Inferior parietal cortex (tissue), 1 donor: ENCODE data around the gene KIAA1328.

Experiments
- DNase-seq: peaks from one replicate; pipeline ENCODE4 v3.0.0-alpha.2; 2016; ENCODE audit errors: extremely low spot score

KIAA1328 gene

DNA sequence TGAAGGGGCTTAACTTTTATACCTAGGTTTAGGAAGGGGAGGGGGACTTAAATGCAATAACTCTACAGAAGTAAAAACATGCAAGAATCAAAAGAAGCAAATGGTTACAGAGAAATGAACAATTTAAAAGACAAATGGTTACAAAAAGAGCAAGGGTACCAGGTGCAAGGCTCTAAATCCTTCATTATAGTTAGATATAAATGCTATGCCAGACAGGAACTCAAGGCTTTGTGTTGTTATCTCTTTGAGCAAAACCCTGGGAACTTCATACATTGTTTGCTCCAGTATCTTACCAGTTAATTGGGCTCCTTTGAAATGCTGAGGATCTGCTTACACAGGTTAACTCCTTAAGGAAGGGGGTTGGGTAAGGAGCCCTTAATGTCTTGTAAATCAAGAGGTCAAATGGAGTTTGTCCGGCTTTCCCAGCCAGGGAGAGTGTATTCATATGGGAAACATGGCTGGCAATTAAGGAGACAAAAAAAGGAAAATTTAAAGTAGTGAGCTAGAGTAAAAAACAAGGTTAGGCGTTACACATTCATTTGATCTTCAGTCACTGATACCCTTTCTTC, 389.2 kb downstream of the KIAA1328 start:
- DNase-seq = no peak

DNA sequence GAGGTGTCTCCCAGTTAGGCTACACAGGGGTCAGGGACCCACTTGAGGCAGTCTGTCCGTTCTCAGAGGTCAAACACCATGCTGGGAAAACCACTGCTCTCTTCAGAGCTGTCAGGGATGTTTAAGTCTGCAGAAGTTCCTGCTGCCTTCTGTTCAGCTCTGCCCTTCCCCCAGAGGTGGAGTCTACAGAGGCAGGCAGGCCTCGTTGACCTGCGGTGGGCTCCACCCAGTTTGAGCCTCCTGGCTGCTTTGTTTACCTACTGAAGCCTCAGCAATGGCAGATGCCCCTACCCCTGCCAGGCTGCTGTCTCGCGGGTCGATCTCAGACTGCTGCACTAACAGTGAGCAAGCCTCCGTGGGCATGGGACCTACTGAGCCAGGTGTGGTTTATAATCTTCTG, 390.3 kb downstream of the KIAA1328 start:
- DNase-seq = no peak

DNA sequence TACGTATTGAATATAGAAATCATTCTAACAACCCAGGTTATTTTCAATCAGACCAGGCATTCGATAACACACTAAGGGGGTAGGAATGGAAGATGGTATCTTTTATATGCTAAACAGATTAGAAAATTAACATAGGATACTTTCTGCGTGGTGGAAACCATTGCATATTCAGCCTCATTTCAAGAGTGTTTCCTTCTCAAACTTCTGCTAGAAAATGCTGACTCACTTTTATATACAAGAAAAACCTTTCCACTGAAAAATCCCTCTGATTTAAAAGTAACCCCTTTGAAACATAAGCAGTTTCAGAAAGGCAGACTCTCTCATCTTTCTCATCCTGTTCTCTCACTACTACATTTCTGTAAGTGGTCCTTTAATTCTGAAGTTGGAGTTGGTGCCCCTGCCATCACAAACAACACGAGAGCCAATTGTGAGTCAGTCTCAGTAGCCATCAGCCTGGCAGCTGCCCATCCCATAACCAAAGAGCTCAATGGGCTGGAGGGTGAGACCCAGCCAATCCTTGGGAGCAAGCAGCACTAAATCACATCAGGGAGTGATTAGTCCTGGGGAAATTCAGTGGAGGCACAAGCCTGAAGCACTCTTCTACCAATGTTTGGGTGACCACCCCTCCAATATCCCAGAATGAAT, 393.5 kb downstream of the KIAA1328 start:
- no peak for DNase-seq

DNA sequence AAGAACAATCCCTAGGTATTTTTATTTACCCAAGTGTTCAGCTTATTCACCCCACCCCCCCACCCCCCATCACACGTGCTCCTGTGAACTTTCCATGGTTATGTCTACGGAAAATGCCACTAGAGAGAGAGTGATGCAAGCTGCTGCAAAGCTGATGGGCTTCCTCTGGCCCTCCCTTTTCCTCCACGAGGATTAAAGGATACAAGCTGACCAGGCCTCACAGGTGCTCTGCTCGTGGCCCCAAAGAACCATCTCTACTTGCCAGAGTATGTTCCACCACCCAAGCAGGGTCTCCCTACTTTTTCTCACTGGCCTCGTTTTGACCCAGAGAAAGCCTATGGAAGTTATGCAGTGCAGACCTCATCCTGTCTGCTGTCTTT, 394.1 kb downstream of the KIAA1328 start:
- no peak for DNase-seq

DNA sequence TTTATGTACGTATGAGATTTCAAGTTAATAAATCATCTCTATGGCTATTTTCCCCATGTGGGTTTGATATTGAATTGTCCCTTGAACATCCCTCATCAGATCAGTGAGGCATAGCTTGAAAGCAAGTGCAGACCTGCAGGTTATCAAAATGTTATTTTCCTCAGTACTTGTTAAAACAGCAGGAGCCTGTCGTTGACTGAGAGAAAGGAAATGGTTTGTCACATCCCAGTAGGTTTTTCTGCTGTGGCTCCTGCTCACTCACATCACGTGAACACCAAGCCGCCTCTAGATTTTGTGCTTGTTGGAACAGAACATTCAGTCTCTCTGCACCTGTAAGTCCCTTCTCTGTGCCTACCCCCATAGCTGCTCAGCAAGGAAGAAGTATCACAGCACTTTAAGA, 396.4 kb downstream of the KIAA1328 start:
- DNase-seq = no peak

DNA sequence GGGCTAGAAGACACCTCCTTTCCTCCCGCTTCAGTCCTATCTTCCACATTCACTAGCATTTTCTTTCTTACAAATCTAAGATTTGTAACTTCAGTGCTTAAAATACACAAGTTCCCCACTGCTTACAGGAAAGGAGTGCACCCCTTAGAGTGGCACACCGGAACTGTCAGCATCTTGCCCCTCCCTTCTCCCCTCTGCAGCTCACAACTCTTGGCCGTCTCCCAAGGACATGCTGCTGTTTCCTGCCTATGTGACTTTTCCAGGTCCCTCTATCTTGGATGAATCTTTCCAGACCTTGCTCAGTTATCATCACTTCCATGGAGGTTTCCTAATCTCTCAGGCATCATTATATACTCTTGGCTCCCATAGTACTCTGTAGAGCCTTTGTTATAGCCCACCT, 401.8 kb downstream of the KIAA1328 start:
- DNase-seq = no peak

DNA sequence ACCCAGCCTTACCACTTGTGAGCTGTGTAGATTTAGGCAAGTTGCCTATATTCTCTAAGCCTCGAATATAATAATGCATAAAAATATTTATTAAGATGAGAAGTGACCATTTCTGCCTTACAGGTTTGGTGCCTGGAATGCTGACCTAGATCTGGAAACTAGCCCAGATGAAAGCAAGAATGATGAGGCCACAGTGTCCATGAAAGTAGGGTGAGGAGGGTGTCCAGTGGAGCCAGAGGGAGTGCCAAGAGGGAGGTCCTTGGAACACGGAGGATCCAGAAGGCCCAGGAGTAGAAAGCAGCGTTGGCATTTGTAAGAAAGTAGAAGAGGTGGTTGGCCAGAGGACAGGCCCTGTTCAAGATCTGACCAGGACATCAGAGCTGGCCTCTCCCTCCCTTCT, 402.3 kb downstream of the KIAA1328 start:
- DNase-seq = no peak

DNA sequence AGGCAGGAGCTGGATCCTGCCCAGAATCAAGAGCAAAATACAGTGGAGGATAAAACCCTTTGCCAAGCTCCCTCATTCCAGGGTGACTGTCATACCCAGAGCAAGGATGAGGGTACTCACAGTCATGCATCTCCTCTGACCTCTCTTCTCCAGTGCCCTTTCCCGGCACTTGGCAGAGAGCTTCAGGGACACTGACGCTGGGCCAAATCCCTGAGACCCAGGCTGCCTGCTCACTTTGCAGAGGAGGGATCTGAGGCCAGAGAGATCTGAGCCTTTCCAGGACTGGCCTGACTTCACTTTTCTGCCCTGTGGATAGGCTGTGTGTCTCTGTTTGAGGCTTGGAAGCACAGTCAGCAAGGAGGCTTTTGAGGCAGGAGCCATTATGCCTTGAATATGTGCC, 406.7 kb downstream of the KIAA1328 start:
- no peak for DNase-seq

DNA sequence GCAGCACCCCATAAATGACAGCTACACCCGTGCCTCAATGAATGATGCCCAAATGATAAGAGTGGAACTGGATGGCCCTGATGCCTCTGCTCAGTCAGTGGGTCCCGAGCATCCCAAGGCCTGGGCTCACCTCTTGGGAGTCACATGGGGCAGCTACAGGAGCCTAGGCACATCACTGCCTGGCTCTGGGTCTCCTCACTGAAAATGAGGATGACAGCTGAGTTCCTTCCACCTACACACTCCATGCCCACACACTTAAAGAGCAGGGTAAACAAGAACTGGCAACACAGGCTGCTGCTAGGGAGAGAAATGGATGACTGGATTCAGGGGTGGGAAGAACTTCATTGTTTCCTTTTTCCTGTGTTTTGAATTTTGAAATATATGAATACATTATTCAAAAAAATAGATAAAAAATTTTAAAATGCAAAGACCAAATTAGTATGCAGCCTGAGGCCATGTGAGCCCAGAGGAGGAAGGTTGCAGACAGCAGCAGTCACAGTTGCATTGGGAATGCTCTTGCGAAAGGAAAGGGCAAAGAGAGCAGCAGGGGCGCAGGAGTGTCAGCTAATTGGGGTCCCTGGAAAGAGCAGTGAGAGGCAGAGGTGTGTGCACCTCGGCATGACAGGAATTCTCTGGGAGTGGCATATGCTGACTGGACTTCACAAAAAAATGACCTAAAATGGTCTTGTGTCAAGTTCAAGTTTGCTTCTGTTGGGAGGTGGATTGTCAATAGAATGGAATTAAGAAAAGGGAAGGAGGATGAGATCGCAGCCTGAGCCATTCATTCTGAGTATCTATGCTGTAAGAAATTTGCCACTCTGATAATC, 409.6 kb downstream of the KIAA1328 start:
- DNase-seq = no peak

DNA sequence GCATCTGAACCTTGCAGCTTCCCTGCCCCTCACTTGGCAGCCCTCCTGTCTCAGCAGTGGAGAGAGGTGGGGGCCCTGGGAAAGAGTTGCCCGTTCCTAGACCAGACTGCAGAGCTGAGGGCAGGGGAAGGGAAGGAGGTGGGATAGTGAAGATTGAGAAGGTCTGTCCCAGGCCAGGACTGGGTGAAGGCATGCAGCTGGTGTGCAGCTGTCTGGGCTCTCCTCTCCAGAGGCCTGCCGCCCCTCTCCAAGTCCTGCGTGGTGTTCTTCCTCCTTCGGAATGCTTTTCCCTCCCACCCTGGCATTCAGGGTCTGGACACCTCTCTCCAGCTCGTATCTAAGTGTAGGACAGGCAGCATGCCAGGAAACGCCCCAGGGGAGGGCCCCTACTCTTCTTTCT, 413.2 kb downstream of the KIAA1328 start:
- DNase-seq = no peak

DNA sequence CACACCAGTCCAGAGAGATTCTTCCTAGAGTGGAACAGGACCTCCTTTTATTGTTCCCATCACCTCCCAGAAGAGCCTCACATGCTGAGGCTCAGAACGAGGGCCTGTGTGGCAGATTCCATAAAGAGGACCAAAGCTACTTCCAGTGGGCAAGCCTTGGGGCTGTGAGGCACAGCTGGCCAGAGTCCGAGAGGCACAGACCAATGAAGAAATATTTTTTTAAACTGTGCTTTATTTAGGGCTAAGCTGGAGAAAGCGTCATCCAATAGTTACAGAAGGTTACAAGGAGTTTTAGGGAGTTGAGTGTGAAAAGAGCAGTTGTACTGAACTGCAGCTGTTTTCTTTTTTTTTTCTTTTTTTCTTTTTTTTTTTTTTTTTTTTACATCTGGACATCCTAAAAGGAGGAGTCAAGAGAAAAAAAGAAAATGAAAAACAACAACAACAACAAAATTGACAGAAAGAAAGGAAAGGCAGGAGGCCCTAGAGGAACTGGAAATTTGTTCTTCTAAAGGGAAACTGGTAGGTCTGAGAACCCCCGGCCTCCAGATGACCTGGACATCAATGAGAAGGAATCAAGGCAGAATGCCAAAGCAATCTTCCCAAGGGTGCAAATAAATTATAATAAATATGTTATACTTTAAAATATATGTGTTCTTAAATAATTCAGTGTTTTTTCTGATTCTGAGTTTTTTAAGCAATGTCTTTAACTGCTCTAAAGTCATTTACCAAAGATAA, 414.1 kb downstream of the KIAA1328 start:
- DNase-seq = no peak

DNA sequence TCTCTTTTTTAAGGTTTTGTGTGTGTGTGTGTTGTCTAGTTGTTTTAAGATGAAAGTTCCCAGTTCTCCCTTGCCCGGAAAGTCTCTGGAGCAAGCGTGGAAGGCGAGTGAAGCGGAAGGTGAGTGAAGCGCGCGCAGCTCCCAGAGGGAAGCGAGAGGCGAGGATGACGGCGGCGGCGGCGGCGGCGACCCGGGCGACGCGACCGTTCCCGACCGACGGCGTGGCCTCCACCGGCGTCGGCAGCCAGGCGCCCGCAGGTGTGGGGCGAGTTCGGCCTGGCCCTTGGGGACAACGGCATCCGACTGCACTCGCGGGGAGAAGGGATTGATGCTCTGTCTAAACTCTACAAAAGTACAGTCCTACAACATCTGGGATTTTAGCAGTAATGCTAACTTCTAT, 414.8 kb downstream of the KIAA1328 start:
- DNase-seq = no peak

DNA sequence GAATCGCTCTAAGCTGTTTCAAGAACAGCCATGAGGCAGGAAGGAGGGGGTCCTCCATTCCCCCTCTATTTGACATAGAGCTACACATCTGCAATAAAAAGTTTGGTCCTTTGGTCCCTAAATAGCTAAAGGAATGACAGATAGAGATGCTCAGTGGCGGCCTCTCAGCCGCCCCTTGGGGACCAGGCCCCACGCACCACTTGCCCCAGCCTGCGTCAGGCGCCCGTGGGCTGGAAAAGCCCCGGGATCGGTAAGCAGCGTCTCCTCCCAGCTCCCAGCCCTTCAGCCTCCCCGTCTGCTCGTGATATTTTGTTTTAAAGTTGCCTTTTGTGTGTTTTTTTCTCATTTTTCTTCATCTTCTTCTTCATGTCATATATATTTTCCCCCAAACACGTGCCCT, 415.7 kb downstream of the KIAA1328 start:
- DNase-seq = no peak

DNA sequence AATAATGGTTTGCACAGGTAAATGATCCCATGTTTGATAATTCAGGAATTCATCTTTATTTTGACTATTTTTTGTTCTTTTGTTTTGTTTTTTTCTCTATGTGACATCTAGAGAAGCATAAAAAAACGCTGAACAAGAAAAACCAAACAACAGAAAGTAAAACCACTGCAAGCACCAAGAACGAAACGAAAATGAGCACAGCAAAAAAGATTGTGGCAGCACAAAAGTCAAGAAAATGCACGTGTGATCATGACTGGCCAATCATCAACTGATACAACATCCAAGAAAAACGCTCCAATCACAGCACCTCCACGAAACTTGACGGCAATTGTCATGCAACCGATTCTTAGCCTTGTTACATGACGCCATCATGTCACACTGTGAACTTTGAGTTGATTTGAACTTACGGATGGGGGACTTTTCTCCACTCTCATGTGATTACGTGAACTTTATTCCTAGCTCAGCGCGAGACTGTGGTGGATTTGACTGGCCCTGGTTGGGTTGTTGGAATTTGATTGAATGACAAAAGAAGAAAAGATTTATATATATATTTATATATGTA, 417.9 kb downstream of the KIAA1328 start:
- no peak for DNase-seq

DNA sequence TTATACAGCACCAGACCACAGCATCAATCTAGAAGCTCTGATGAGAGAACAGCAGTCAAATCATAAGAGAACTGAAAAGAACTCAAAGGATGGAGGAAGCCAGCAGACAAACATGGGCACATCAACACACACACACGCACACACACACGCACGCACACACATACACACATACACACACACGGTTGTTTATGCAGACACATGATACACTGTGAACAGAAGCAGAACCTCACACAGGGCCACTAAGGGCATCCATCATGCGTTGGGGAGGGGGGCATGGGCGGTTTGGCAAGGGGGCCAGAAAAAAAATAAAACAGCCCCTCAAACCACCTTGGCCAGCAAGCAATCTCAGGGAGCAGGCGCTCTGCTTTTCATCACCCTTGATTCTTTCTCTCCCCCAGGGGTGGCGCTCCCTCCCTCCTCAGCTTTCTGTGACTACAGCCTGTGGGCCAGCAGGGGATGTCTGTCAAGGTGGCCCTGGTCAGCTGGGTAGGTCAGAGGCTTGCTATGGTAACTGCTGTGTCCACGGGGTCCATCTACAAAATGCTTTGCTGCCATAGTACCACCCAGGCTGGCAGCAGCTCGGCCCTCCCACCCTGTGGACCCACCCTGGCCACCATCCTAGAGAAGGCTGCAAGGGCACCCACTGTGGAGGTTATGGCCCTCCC, 418.7 kb downstream of the KIAA1328 start:
- DNase-seq = no peak

DNA sequence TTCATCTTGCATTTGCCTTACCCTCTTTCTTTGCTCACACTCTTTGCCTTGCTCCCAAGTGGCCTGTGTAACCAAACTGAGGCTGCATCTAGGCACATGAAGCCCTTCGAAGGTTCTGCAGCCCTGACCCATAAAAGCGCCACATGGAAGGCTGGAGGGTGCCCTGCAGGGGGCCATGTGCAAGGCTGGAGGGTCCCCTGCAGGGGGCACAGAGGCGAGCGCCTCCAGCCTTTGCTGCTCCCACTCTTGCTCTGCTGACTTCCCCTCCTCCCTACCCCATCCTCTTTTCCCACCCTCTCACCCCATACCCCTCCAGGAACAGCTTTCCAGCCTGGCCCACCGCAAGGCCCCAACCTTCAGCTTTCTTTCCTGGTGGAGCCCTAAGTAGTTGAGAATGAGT, 419.4 kb downstream of the KIAA1328 start:
- DNase-seq = no peak

DNA sequence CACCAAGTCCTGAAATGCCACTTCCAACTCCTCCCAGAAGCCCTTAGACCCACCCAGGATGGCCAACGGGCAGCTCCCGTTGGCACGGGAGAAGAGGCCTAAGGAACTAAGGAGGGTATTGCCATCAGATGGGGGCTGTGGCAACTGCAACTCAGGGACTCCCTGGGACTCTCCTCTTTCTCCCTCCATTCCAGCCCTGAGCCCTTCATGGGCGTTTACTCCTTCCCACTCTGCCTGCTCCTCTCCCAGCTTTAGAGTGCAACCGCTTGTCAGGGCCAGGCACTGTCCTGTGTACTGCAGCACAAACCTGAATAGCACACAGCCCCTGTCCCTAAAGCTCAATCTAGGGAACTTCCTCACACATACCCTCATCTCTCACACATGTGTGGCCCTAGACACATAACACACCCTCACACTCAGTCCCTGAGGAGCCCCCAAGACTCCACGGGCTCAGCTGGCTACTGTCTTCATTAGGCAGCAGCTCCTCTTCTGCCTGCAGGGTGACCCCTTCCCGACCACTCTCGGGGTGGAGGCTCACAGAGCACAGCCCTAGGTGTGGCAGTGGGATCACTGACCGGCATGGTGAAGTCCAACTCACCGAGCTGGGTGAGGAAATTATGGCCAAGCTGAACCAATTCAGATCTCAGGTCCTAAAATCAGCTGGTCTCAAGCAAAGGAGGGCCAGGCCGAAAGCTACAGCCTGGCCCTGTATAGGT, 420.4 kb downstream of the KIAA1328 start:
- no peak for DNase-seq

DNA sequence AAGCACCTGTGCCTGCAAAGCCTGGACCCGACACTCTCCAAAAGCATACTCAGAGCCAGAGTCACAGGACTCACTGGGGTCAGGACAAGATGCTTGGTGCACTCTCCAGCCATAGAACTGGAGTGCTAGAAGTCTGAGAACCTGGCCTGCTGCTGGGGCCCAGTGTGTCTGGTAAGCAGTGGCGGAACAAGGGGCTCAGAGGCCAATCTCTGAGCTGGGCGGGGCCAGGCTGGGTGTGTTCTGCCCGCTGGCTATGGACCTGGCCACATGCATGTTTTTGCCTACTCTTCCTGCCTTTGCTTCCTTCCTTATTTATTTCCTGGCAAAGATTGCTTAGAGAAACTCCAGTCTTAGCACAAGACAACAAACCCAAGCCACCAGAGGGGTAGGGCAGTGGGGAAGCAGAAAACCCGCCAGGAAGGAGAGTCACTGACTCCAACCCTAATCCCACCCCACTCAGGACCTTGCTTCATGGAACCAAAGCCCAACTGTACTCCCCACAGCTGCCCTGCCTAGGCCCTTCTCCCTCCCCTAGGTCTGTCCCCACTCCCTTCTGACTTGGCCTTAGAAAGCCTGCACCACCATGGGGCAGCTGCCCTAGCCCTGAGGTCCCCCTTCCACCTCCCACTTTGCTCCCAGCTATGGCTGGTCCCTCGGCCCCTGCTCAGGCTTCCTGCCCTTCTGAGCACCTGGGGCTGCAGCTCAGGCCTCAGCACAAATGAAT, 421.1 kb downstream of the KIAA1328 start:
- DNase-seq = no peak

DNA sequence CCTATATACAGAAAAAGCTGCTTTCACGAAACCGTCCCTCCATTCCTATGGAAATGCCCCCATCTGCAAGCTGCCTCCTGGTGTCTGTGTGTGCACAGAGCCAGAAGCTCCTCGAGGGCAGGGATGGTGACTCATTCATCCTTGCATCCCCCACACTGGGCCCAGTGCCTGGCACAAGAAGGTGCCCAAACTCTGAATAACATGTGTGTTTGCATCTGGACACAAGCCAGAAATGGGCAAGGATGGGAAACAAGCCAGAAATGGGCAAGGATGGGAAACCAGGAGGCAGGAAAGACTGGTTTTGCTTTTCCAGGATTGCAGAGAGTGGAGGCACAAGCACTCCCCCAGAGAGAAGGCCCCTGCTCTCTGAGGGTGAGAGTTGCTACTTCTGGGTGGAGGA, 422.8 kb downstream of the KIAA1328 start:
- DNase-seq = no peak

DNA sequence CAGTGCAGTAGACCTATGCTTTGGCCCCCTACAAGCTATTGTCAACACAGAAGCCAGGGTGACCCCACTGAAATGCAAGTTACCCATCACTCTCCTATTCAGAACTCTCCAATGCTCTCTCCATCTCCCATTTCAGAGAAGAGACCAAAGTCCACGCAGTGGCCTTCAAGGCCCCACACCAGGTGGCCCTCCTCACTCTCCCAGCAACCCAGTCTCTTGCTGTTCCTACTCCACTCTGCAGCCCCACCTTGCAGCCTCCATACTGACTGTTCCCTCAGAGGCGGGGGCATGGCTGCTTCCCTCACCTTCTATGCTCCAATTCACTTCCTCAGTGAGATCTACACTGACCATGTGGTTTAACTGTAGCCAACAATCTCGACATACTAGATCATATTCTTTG, 423.4 kb downstream of the KIAA1328 start:
- DNase-seq = no peak
